ENCODE measurements around the gene SLC4A1AP.
"Not testable (repeated sequence)": the region's sequence is repeated elsewhere in the genome, so short reads cannot be mapped to it uniquely, and the experiment has no call there.

The SLC4A1AP gene

DNA sequence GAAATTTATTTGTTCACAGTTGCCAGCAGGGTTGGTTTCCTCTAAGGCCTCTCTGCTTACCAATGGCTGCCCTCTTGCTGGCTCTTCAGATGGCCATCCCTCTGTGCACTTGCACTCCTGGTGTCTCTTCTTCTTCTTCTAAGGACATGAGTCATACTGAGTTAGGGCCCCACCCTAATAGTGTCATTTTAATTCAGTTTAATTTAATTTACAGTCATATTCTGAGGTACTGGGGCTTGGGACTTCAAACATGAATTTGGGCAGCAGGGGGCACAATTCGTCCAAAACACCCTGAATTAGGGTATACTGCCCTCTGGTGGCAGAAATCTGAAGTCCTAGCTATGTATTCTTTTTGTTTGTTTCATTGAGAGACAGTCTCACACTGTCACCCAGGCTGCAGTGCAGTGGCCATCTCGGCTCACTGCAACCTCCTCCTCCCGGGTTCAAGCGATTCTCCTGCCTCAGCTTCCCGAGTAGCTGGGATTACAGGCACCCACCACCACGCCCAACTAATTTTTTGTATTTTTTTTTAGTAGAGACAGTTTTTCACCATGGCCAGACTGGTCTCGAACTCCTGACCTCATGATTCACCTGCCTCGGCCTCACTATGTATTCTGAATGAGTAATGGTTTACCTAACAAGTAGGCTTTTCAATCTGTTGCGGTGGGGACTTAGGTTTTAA, 19.8 kb downstream of the SLC4A1AP start:
- Histone ChIP-seq H3K27ac (ENCODE audit: low read length) (no peak overlapping the region), H3K4me1 (ENCODE audit: control insufficient read depth, low read depth, low read length) (no peaks in the 10 kb centered on the region), H3K9ac (ENCODE audit: low read length) (no peak overlapping the region), H3K27me3 (ENCODE audit: control insufficient read depth, insufficient read depth, low read length) (no peaks in the 10 kb centered on the region), H3K9me3 (ENCODE audit: control insufficient read depth, low read depth, low read length) (no peaks in the 10 kb centered on the region), H3K4me3 (ENCODE audit: low read length) (no peak overlapping the region), H3K36me3 (ENCODE audit: control insufficient read depth, low read depth, low read length) (peaks cover 27% of the 10 kb centered on the region)

DNA sequence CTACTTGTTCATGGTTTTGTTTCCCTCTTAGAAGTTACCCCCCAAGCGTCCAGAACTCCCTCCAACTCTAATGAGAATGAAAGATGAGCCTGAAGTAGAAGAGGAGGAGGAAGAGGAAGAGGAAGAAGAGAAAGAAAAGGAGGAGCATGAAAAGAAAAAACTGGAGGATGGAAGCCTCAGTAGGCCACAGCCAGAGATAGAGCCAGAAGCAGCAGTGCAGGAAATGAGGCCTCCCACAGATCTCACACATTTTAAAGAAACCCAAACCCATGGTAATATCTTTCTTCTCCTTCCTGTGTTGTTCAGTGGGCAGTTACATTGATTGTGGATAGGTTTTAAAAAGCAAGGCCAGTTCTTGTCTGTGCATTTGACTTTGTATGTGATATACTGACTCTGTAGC, 21.3 kb downstream of the SLC4A1AP start:
- H3K9ac ChIP-seq (ENCODE audit: low read length); H3K9me3 ChIP-seq (ENCODE audit: control insufficient read depth, low read depth, low read length); H3K27ac ChIP-seq (ENCODE audit: low read length); H3K27me3 ChIP-seq (ENCODE audit: control insufficient read depth, insufficient read depth, low read length); H3K4me3 ChIP-seq (ENCODE audit: low read length); H3K4me1 ChIP-seq (ENCODE audit: control insufficient read depth, low read depth, low read length): not testable (repeated sequence)
- peaks cover 38% of the 10 kb centered on the region for H3K36me3 ChIP-seq (ENCODE audit: control insufficient read depth, low read depth, low read length)

- H3K36me3 ChIP-seq (ENCODE audit: control insufficient read depth, low read depth, low read length), result peaks cover 38% of the 10 kb centered on the region
These were observed 21.9 kb downstream of the SLC4A1AP start for GRCh38 chr2:27685577-27685976.

GRCh38 chr2:27687232-27687631, 23.5 kb downstream of the SLC4A1AP start:
- Histone ChIP-seq H3K4me1 (ENCODE audit: control insufficient read depth, low read depth, low read length) (no peaks in the 10 kb centered on the region), H3K9me3 (ENCODE audit: control insufficient read depth, low read depth, low read length) (no peaks in the 10 kb centered on the region), H3K27me3 (ENCODE audit: control insufficient read depth, insufficient read depth, low read length) (no peaks in the 10 kb centered on the region), H3K9ac (ENCODE audit: low read length) (no peak overlapping the region), H3K27ac (ENCODE audit: low read length) (no peak overlapping the region), H3K4me3 (ENCODE audit: low read length) (no peak overlapping the region), H3K36me3 (ENCODE audit: control insufficient read depth, low read depth, low read length) (peaks cover 38% of the 10 kb centered on the region)

More at GRCh38 chr2:27685577-27685976, 21.9 kb downstream of the SLC4A1AP start:
- Histone ChIP-seq H3K9ac (ENCODE audit: low read length) (no peak overlapping the region), H3K27ac (ENCODE audit: low read length) (no peak overlapping the region), H3K27me3 (ENCODE audit: control insufficient read depth, insufficient read depth, low read length) (no peaks in the 10 kb centered on the region), H3K4me3 (ENCODE audit: low read length) (no peak overlapping the region), H3K4me1 (ENCODE audit: control insufficient read depth, low read depth, low read length) (no peaks in the 10 kb centered on the region), H3K9me3 (ENCODE audit: control insufficient read depth, low read depth, low read length) (no peaks in the 10 kb centered on the region)

DNA sequence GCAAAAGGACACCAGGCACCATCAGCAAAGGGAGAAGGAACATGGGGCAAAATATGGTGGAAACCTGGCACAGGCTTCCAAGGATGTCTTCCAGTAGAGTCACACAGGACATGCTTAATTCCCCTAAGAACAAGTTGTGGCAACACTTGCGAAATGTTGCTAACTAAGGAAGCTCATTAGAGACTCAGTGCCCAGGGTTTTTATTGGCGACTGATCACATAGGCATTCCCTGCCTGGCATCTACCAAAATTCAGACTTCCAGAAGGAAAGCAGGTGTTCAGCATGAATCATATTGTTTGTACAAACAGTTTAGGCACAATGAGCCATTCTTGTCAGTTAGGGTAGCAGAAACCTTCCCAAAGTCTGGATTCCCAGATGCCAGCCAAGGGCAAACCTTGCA, 25.7 kb downstream of the SLC4A1AP start:
- H3K4me3 ChIP-seq (ENCODE audit: low read length), result no peak overlapping the region
- no peaks in the 10 kb centered on the region for H3K27me3 ChIP-seq (ENCODE audit: control insufficient read depth, insufficient read depth, low read length)
- H3K27ac ChIP-seq (ENCODE audit: low read length), result no peak overlapping the region
- H3K36me3 ChIP-seq (ENCODE audit: control insufficient read depth, low read depth, low read length), result peaks cover 38% of the 10 kb centered on the region
- no peak overlapping the region for H3K9ac ChIP-seq (ENCODE audit: low read length)
- H3K4me1 ChIP-seq (ENCODE audit: control insufficient read depth, low read depth, low read length), result no peaks in the 10 kb centered on the region
- H3K9me3 ChIP-seq (ENCODE audit: control insufficient read depth, low read depth, low read length), result no peaks in the 10 kb centered on the region

- Histone ChIP-seq H3K9me3 (ENCODE audit: control insufficient read depth, low read depth, low read length) (no peaks in the 10 kb centered on the region), H3K4me3 (ENCODE audit: low read length) (no peak overlapping the region), H3K27me3 (ENCODE audit: control insufficient read depth, insufficient read depth, low read length) (no peaks in the 10 kb centered on the region), H3K36me3 (ENCODE audit: control insufficient read depth, low read depth, low read length) (peaks cover 35% of the 10 kb centered on the region), H3K4me1 (ENCODE audit: control insufficient read depth, low read depth, low read length) (no peaks in the 10 kb centered on the region), H3K9ac (ENCODE audit: low read length) (no peak overlapping the region), H3K27ac (ENCODE audit: low read length) (no peak overlapping the region)
These were observed 26.4 kb downstream of the SLC4A1AP start for GRCh38 chr2:27690052-27690451.

- no peak overlapping the region for H3K4me3 ChIP-seq (ENCODE audit: low read length)
- H3K9ac ChIP-seq (ENCODE audit: low read length), result no peak overlapping the region
- no peaks in the 10 kb centered on the region for H3K9me3 ChIP-seq (ENCODE audit: control insufficient read depth, low read depth, low read length)
These were observed 34.0 kb downstream of the SLC4A1AP start for GRCh38 chr2:27697660-27698059.

GRCh38 chr2:27701676-27702075, 38.0 kb downstream of the SLC4A1AP start:
- no peaks in the 10 kb centered on the region for H3K36me3 ChIP-seq (ENCODE audit: control insufficient read depth, low read depth, low read length)
- no peaks in the 10 kb centered on the region for H3K4me1 ChIP-seq (ENCODE audit: control insufficient read depth, low read depth, low read length)
- no peak overlapping the region for H3K27ac ChIP-seq (ENCODE audit: low read length)
- H3K4me3 ChIP-seq (ENCODE audit: low read length), result no peak overlapping the region
- H3K9me3 ChIP-seq (ENCODE audit: control insufficient read depth, low read depth, low read length), result no peaks in the 10 kb centered on the region
- H3K9ac ChIP-seq (ENCODE audit: low read length), result no peak overlapping the region
- no peaks in the 10 kb centered on the region for H3K27me3 ChIP-seq (ENCODE audit: control insufficient read depth, insufficient read depth, low read length)

More at GRCh38 chr2:27697660-27698059, 34.0 kb downstream of the SLC4A1AP start:
- H3K27ac ChIP-seq (ENCODE audit: low read length), result no peak overlapping the region
- H3K36me3 ChIP-seq (ENCODE audit: control insufficient read depth, low read depth, low read length), result peaks cover 10% of the 10 kb centered on the region
- H3K4me1 ChIP-seq (ENCODE audit: control insufficient read depth, low read depth, low read length), result no peaks in the 10 kb centered on the region
- no peaks in the 10 kb centered on the region for H3K27me3 ChIP-seq (ENCODE audit: control insufficient read depth, insufficient read depth, low read length)

- Histone ChIP-seq H3K27ac (ENCODE audit: low read length) (no peak overlapping the region), H3K9ac (ENCODE audit: low read length) (no peak overlapping the region), H3K4me3 (ENCODE audit: low read length) (no peak overlapping the region), H3K4me1 (ENCODE audit: control insufficient read depth, low read depth, low read length) (no peaks in the 10 kb centered on the region), H3K27me3 (ENCODE audit: control insufficient read depth, insufficient read depth, low read length) (no peaks in the 10 kb centered on the region), H3K36me3 (ENCODE audit: control insufficient read depth, low read depth, low read length) (no peaks in the 10 kb centered on the region), H3K9me3 (ENCODE audit: control insufficient read depth, low read depth, low read length) (no peaks in the 10 kb centered on the region)
These were observed 38.6 kb downstream of the SLC4A1AP start for GRCh38 chr2:27702302-27702701.

GRCh38 chr2:27703638-27704341, 40.1 kb downstream of the SLC4A1AP start:
- no peaks in the 10 kb centered on the region for H3K9me3 ChIP-seq (ENCODE audit: control insufficient read depth, low read depth, low read length)
- H3K36me3 ChIP-seq (ENCODE audit: control insufficient read depth, low read depth, low read length), result no peaks in the 10 kb centered on the region
- H3K9ac ChIP-seq (ENCODE audit: low read length), result no peak overlapping the region
- H3K4me1 ChIP-seq (ENCODE audit: control insufficient read depth, low read depth, low read length), result no peaks in the 10 kb centered on the region
- no peak overlapping the region for H3K4me3 ChIP-seq (ENCODE audit: low read length)
- no peak overlapping the region for H3K27ac ChIP-seq (ENCODE audit: low read length)
- H3K27me3 ChIP-seq (ENCODE audit: control insufficient read depth, insufficient read depth, low read length), result no peaks in the 10 kb centered on the region

DNA sequence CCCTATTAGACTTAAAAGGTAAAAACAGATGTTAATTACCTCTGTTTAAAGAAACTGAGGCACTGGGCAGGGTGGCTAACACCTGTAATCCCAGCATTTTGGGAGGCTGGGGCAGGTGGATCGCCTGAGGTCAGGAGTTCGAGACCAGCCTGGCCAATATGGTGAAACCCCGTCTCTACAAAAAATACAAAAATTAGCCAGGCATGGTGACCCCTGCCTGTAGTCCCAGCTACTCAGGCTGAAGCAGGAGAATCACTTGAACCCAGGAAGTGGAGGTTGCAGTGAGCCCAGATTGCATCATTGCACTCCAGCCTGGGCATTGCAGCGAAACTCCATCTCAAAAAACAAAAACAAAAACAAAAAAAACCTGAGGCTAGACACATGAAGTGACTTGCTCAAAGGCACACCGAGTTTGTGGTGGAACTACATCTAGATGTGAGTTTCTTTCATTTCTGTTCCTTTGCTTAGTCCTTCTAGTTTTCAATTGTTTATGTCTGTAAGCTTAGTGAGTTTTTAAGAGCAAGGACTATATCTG, 40.7 kb downstream of the SLC4A1AP start:
- no peak overlapping the region for H3K9ac ChIP-seq (ENCODE audit: low read length)
- H3K27me3 ChIP-seq (ENCODE audit: control insufficient read depth, insufficient read depth, low read length), result no peaks in the 10 kb centered on the region
- H3K9me3 ChIP-seq (ENCODE audit: control insufficient read depth, low read depth, low read length), result no peaks in the 10 kb centered on the region
- no peak overlapping the region for H3K27ac ChIP-seq (ENCODE audit: low read length)
- H3K4me3 ChIP-seq (ENCODE audit: low read length), result no peak overlapping the region
- H3K36me3 ChIP-seq (ENCODE audit: control insufficient read depth, low read depth, low read length), result no peaks in the 10 kb centered on the region
- H3K4me1 ChIP-seq (ENCODE audit: control insufficient read depth, low read depth, low read length), result no peaks in the 10 kb centered on the region

All from iPS-18a (cell line).